Measurements from ENCODE around the gene ADARB2. TPM values are rescaled to one million over a fixed set of nuclear protein-coding genes. Genes with fewer than 3 reads are reported as not detected.

The ADARB2 gene
- total RNA-seq, 1 experiment from 2014 or later = not detected

DNA sequence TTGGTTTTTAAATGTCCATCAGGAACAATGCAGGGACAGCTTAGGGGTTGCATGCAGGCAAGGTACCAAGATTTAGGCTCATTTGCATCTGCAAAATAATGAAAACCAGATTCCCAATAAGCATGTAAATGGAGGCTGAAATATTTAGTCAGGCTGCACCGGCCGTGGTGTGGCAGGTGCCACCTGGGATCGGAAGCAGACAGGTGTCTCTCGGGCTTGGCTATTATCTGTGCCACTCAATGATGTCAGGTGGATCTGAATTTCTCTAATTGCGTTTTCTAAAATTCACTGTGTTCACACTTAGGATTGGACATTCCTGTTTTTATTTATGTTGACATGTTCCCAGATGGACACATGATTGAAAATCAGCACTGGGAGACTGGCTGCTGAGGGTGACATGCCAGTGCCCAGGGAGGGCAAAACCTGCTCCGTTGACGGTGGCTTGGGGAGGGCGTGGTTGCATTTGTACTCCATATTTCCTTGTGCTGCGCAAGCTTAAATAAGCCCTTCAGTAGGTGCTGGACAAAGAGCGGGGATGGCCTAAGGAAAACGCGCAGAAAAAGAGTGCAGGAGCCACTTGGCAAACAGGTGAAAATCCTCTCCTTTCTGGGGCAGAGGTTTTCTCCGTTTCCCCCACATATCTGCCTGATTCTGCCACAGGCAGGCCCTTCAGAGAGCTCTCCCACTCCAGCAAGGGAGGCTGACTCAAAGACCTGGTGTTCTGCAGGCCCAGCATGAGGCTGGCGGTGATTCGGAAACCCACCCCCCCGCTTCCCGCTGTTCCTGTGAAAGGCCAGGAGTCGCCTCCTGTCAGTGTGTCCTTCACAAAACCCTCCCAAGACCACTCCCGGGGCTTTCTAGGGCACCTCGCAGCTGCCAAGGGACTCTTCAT, 538.6 kb downstream of the ADARB2 start:
- no peak for DNase-seq (ENCODE audit: low read depth)
- in situ Hi-C loops (cut with HindIII; ENCODE audit: low pct_unique_long_range_greater_than_20kb, low sequenced_read_pairs) = no loop called here

DNA sequence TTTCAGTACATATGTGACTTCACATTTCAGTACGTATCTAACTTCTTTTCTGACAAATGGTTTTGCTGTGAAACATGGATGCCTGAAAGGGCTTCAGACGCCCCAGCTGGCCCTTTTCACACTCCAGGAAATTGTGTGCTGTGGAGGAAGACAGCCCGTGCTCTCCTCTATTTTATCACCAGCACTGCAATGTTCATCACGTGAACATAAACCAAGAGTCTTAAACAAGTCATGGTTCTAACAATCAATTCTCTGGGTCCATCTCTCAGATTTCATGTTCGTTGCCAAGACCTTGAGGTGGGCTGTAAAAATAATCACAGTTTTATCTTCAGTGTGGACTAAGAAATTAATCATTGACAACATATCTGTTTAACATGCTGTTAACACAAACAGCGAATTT, 539.9 kb downstream of the ADARB2 start:
- DNase-seq (ENCODE audit: low read depth) = no peak
- in situ Hi-C loops (cut with HindIII; ENCODE audit: low pct_unique_long_range_greater_than_20kb, low sequenced_read_pairs) = no loop called here

DNA sequence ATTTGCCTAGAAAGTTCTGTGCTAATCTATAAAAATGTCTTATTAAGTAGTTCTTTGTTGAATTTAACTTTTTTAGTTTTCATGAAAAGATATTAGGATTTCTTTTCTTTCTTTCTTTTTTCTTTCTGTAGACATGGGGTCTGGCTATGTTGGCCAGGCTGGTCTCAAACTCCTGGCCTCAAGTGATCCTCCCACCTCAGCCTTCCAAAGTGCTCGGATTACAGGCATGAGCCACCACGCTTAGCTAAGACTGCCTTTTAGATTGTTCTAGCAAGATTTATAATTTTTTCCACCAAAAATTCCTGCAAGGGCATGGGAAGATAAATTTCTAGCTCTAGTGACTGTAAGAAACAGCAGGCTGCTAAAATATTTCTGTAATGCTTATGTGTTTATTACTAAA, 540.7 kb downstream of the ADARB2 start:
- DNase-seq (ENCODE audit: low read depth) = no peak
- in situ Hi-C loops (cut with HindIII; ENCODE audit: low pct_unique_long_range_greater_than_20kb, low sequenced_read_pairs) = no loop called here

DNA sequence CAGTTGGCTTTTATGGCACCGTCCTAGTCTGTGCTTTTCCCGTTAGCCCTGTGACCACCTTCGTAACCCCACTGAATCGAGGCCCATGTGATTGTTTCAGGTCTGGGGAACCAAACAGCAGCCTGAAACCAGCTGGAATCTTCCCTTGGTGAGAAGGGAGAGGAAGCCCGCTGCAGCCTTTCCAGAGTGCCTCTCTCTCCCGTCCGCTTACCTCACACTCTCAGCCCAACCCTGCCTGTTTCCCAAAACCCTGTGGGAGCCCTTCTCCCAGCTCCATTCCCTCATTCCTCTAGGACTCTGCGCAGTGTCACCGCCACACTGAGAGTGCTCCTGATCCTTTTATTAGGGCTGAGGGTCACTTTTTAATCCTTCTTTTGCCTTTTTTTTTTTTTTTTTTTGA, 541.5 kb downstream of the ADARB2 start:
- in situ Hi-C loops (cut with HindIII; ENCODE audit: low pct_unique_long_range_greater_than_20kb, low sequenced_read_pairs) = no loop called here

DNA sequence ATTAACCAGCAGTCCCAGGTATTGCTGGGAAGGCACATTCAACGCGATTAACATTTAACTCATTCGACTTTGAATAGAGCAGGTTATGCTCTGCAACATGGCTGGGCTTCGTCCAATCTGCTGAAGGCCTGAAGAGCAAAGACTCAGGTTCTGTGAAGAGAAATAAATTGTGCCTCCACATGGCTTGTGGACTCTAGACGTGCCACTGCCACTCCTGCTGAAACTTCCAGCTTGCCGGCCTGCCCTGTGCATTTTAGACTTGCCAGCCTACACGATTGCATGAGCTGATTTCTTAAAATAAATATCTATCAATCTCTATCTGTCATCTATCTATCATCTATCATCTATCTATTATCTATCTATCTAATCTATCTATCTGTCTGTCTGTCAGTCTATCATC, 543.2 kb downstream of the ADARB2 start:
- in situ Hi-C loops (cut with HindIII; ENCODE audit: low pct_unique_long_range_greater_than_20kb, low sequenced_read_pairs) = no loop called here
- no peak for DNase-seq (ENCODE audit: low read depth)

More for the DNA sequence above, 541.5 kb downstream of the ADARB2 start:
- no peak for DNase-seq (ENCODE audit: low read depth)

DNA sequence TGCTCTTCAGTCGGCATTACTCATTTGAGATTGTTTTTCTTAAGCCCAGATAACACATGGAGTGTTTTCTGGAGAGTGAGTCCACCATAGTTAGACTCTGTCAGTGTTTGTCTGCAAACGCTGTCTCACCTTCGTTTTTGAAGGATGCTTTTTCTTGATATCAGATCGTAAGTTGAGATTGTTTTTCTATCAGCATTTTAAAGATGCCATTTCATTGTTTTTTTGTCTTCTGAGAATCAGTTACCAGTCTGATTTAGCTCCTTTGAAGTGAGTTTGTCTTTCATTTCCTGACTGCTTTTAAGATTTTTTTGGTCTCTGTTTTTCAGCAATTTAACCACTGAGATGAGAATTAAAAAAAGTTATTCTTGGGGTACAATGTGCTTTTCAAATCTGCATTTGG, 543.8 kb downstream of the ADARB2 start:
- in situ Hi-C loops (cut with HindIII; ENCODE audit: low pct_unique_long_range_greater_than_20kb, low sequenced_read_pairs) = no loop called here
- DNase-seq (ENCODE audit: low read depth) = no peak

DNA sequence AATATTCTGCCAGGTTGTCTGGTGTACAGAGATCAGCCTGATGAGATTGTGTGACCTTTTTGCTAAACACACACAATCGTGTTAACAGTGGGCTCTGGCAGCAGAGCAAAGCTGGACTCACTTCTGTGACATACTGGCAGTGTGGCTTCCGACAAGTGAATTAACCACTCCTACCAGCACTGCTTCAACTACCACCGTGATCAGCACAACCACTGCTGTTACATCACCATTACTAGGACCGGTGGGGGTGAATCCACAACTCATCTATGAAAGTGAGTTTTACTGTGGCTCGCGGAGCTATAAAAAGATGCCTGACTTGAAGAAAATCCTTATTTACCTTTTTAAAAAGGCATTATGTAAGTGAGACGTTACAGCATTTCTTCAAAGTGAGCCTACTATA, 545.6 kb downstream of the ADARB2 start:
- in situ Hi-C loops (cut with HindIII; ENCODE audit: low pct_unique_long_range_greater_than_20kb, low sequenced_read_pairs) = no loop called here
- no peak for DNase-seq (ENCODE audit: low read depth)

DNA sequence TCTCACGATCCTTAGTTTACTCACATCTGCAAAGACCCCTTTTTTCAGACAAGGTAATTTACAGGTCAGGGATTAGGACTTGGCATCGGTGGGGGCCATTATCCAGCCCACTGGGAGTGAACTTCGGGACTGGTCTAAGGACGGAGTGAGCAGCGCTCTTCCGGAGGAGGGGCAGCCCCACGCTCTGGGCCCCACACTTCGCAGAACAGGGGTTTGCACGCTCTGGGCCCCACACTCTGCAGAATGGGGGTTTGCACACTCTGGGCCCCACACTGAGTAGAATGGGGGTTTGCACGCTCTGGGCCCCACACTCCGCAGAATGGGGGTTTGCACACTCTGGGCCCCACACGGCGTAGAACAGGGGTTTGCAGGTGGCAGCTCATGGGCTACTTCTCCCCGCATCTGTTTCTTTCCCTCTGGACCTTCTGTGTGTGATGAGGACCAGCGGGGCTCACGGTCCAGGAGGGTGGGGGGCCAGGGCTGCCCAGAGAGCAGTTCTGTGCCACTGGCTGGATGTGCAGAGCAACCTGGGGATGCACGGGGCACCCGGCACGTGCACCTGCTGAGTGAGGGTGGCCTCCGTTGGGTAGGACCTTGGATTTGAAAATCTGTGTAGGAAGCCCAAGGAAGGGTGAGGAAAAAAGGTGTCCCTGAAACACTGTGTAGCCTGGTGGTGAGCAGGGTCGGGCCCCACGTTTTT, 546.4 kb downstream of the ADARB2 start:
- no peak for DNase-seq (ENCODE audit: low read depth)
- in situ Hi-C loops (cut with HindIII; ENCODE audit: low pct_unique_long_range_greater_than_20kb, low sequenced_read_pairs) = no loop called here

DNA sequence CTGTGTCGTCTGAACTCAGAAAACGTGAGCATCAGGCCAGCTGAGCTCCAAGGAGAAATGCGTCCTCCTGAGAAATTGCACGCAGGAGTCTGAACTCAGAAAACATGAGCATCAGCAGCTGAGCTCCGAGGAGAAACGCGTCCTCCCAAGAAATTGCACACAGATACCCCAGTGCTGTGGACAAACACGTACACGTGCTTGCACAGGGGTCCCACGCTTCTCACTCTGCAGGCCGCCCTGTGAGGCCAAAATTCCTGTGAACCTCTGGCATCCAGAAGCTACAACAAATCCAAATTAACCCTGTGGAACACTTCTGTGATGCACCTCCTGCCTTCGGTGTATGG, 547.3 kb downstream of the ADARB2 start:
- in situ Hi-C loops (cut with HindIII; ENCODE audit: low pct_unique_long_range_greater_than_20kb, low sequenced_read_pairs) = no loop called here
- no peak for DNase-seq (ENCODE audit: low read depth)

DNA sequence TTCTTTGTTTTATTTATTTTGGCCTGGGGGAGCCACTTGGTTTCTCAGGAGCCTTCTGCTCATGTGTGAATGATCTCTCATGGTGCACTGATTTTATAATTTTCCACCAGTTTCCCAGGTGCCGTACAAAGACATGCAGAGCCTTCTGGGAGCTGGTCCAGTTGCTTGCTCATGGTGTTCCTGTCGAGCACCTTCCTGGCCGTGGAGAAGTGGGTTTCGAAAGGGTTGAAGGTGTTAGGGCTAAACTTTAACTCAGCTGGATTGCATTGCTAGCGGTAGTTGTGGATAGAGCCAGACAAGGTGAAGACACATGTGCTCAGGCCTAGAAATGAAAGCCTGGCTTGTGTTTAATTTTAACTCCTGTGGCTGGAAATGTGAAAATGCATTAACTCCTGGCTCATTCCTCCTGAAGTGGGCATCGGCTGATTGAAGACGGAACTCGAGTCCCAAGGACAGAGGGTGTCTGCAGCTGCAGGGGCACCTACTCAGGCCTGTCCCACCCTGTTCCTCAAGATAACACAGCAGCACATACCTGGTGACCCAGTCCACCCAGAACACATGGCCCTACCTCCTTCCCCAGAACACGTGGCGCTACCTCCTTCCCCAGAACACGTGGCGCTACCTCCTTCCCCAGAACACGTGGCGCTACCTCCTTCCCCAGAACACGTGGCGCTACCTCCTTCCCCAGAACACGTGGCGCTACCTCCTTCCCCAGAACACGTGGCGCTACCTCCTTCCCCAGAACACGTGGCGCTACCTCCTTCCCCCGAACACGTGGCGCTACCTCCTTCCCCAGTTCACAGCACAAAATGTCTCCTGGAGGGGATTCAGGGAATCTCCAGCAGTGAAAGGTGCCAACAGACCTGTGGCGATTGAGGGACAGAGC, 547.9 kb downstream of the ADARB2 start:
- no peak for DNase-seq (ENCODE audit: low read depth)
- in situ Hi-C loops (cut with HindIII; ENCODE audit: low pct_unique_long_range_greater_than_20kb, low sequenced_read_pairs) = no loop called here

DNA sequence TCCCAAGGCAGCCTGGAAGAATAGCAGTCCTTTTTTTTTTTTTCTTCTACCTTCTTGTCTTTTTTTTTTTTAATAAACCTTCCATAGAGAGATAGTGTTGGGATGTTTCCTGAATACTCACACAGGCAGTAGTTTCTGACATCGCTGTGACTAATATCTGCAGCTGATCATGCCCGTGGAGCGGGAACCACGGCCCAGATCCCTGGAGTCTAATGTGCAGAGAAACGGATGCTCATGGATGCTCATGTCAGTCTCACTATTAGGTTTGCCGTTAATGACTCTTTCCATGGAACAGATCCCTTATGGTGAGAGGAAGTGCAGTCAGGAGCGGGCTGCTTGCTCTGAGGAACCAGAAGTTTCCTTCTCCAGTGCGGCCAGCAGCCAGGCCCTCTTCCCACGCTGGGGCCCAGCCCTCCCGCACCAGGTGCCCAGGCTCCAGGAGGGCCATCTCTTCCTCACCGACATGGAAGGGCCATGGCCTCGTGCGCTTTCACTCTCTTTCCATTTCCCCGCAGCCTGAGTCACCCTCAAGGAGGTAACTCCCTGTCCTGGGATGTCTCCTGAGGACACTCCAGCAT, 548.7 kb downstream of the ADARB2 start:
- no peak for DNase-seq (ENCODE audit: low read depth)
- in situ Hi-C loops (cut with HindIII; ENCODE audit: low pct_unique_long_range_greater_than_20kb, low sequenced_read_pairs) = no loop called here

DNA sequence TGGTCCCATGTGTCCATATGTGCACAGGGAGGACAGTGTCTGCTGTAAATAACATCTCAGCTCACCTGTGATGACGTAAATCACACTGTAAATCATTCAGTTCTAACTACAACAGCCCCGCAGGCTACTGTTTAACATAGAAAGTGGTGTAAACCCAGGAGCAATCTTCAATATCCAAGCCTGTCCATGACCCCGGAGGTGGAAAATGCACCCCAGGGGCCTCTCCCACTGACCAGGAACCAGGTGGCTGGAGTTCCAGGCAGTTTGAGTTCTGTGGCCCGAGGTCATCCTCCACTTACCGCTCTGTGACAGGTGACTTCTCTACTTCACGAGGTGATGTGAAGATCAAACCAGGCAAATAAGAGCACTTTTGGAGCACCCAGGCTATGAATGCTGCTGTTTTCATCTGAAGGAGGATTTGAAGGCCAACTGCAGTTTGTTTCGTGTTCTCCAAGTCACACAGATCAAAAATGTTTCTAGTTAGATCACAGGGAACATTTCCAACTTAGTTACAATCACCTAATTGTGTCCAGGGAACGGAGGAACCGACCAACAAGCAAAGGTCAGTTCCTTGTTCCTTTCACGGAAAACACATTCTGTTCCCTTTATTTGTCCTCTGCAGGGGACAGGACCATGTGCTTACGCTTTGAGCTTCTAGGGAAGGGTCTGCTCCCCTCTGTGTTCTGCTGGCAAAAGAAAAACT, 549.3 kb downstream of the ADARB2 start:
- no peak for DNase-seq (ENCODE audit: low read depth)
- in situ Hi-C loops (cut with HindIII; ENCODE audit: low pct_unique_long_range_greater_than_20kb, low sequenced_read_pairs) = no loop called here

DNA sequence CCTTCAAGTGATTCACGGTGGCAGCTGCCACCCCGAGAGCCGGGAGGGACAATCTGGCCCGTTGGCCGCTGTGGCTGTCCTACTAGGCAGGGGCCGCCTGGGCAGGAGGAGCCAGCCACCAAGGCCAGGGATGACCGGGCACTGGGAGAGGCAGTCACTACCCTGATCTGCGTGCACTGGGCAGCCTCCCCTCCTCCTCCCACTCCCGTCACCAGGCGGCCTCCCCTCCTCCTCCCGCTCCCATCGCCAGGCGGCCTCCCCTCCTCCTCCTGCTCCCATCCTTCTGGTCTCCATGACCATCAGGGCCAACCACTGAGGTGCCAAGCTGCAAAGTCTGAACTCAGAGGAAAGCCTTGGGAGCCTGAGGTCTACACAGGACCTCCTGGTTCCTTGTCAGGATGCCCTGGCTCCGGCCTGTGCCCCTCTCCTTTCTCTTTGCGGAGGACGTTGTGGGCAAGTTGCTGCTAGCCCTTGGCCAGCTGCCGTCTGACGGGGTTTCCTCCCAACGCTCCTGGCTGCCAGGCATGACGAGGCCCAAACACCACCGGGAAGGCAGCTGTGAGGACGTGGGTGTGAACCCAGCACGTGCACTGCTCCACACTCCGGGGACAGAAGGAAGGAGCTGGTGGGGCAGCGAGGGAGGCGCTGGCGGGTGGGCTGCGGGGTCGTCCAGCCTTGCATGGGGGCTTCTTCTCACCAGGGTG, 550.0 kb downstream of the ADARB2 start:
- no peak for DNase-seq (ENCODE audit: low read depth)
- in situ Hi-C loops (cut with HindIII; ENCODE audit: low pct_unique_long_range_greater_than_20kb, low sequenced_read_pairs) = no loop called here

DNA sequence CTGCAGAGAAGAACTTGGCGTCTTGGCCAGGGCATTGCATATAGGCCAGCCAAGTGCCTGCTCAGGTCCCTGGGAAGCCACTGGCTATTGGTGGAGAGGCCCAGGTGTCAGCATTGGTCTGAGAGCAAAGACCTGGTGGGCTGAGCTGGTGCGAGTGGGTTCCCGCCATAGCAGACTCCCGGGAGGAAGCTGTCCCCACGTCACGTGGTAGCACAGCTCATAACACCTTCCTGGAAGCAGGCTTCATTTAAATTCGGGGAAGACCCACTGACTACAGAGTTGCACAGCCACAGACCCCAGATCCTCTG, 550.7 kb downstream of the ADARB2 start:
- no peak for DNase-seq (ENCODE audit: low read depth)
- in situ Hi-C loops (cut with HindIII; ENCODE audit: low pct_unique_long_range_greater_than_20kb, low sequenced_read_pairs) = no loop called here

DNA sequence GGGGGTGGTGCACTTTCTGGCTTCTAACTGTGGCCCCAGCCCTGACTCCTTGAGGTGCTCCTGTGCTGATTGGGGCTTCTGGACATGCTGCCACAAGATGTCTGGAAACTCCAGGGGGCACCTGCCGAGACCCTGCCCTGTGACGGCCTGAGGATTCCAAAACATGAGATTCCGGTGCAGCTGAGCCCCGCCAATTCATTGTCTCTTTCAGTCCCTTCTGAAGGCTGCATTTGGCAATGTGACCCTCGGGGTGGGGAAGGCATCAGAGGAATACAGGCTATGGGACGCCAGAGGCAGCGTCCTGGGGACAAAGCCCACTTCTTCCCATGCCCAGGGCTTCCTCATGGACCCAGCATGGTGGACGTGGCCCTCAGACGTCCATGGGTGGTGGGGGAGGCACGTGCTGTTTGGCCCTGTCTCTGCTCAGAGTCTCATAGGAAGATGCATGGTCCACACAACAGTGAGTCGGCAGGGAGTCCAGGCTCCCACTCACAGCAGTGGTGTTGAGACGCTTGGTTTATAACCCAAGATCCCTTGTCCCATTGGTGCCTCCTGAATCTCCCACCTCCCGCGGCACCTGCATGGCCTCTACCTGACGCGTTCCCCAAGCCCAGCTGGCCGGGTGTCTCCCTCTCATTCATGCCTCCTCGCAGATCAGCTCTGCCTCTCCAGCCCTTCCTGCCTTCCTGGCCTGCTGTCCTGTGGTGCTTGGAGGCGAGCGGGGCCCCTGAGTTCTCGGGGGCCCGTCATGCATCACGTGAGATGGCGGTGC, 551.2 kb downstream of the ADARB2 start:
- in situ Hi-C loops (cut with HindIII; ENCODE audit: low pct_unique_long_range_greater_than_20kb, low sequenced_read_pairs) = no loop called here
- DNase-seq (ENCODE audit: low read depth) = no peak

DNA sequence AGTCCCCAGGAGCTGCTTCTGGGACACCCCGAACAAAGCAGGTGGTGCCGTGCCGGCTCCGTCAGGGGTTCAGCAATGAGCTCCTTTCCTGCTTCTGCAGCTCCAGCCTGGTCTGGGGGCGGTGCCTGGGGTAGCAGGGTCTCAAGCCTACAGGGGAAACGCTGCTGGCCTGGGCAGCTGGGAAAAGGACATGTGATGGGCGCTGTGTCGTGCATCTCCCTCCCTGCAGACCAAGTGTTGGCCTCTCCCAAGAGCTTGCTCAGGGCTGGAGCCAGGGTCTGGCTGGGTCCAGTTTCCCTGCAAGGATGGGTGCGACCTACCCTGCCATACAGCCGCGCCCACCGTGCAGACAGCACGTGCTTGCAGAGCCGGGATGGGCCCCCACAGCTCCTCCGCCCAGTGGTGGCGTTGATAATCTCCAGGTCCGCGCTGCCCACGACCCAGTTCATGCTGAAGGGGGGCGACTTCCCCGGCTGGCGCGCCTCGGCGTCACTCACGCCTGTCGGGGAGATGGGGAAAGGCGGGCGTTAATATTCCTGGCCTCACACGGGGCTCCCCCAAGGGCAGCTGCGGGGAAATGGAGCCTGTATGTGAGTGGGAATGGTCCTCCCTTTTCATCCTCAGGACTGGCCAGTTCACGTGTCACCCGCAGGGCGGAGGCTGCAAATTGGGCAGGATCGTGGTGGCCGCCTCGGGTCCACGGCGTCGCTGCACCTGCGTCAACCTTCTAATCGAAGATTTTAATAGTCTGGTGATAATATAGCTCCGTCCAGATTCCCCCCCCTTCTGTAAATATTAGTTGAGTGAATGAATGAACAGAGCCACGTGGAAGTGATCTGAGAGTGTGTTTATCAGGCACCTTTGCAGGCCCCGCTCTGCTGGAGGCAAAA, 552.5 kb downstream of the ADARB2 start:
- in situ Hi-C loops (cut with HindIII; ENCODE audit: low pct_unique_long_range_greater_than_20kb, low sequenced_read_pairs) = no loop called here

More for the DNA sequence above, 552.5 kb downstream of the ADARB2 start:
- DNase-seq (ENCODE audit: low read depth) = no peak
